GM12864 (cell line): ENCODE measurements around the gene PMM1.
"Not testable (repeated sequence)": the region's sequence is repeated elsewhere in the genome, so short reads cannot be mapped to it uniquely, and the experiment has no call there.

Experiments used
- DNase-seq: peaks from one replicate; pipeline ENCODE4 v3.0.0-alpha.2; 2011; ENCODE audit warnings: low read depth
- H3K4me3 ChIP-seq: 2 replicates; pipeline ENCODE4 v1.5.1; 2011; ENCODE audit warnings: mild to moderate bottlenecking, low read depth, low read length, control low read depth
- CTCF ChIP-seq: IDR thresholded peaks from 2 replicates; pipeline ENCODE4 v1.5.1; 2011; ENCODE audit warnings: low read depth, mild to moderate bottlenecking, moderate library complexity, low read length, control low read depth, inconsistent platforms; ENCODE audit errors: missing control alignments

The PMM1 gene

GRCh38 chr22:41562461-41562860 is 27.2 kb downstream of the PMM1 start:
- no peak overlapping the region for H3K4me3 ChIP-seq
- no peak for TF ChIP-seq CTCF
- no peak for DNase-seq

- no peak for DNase-seq
- no peak overlapping the region for H3K4me3 ChIP-seq
- TF ChIP-seq CTCF = no peak
Measured at GRCh38 chr22:41561788-41562187, 27.9 kb downstream of the PMM1 start.

- no peak overlapping the region for H3K4me3 ChIP-seq
- no peak for DNase-seq
- no peak for TF ChIP-seq CTCF
Measured at GRCh38 chr22:41561335-41561734, 28.3 kb downstream of the PMM1 start.

- DNase-seq = no peak
- H3K4me3 ChIP-seq = no peak overlapping the region
- no peak for TF ChIP-seq CTCF
Measured at GRCh38 chr22:41560095-41560471, 29.6 kb downstream of the PMM1 start.

- not testable (repeated sequence) for DNase-seq, H3K4me3 ChIP-seq
Measured at GRCh38 chr22:41558241-41558630, 31.4 kb downstream of the PMM1 start.

GRCh38 chr22:41557401-41558240 is 32.0 kb downstream of the PMM1 start:
- H3K4me3 ChIP-seq = no peak overlapping the region
- no peak for DNase-seq
- no peak for TF ChIP-seq CTCF

DNA sequence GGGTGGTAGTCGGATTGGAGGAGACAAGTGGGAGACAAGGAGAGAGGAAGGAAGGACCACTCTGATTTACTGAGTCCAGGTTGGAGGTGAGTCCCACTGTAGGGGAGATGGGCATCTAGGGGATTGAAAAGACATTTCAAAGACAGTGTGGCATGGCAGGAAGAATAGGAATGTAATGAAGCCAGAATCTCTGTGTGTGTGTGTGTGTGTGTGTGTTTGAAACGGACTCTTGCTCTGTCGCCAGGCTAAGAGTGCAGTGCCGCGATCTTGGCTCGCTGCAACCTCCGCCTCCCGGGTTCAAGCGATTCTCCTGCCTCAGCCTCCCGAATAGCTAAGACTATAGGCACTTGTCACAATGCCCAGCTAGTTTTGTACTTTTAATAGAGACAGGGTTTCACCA is 33.1 kb downstream of the PMM1 start:
- no peak for DNase-seq
- no peak overlapping the region for H3K4me3 ChIP-seq
- no peak for TF ChIP-seq CTCF
